Ovary (tissue), 3 donors: ENCODE results near the gene GLT8D1.

ENCODE experiments used
- CTCF ChIP-seq, 3 donors: fragments of 450-650 bp in 2 of 3; fragments of 200-600 bp in 1 of 3; IDR thresholded peaks; one replicate each; pipeline versions ENCODE4 v1.5.1 to v1.8.0; 2016 to 2022; ENCODE audit warnings: antibody characterized with exemption in 3 of 3, mild to moderate bottlenecking in 1 of 3
- EP300 ChIP-seq: sonication (generic); formaldehyde crosslinking; IDR thresholded peaks from one replicate; pipeline ENCODE4 v1.6.1; 2017; ENCODE audit warnings: antibody characterized with exemption
- POLR2A ChIP-seq: fragments of 450-650 bp; IDR thresholded peaks from one replicate; pipeline ENCODE4 v1.6.1; 2017; ENCODE audit warnings: antibody characterized with exemption, mild to moderate bottlenecking, moderate library complexity
- donor health status: DM: no; HTN: no; CAD: no.

GRCh38 chr3:52721730-52722008 lies 16.1 kb upstream of the GLT8D1 start:
- TF ChIP-seq CTCF (IDR thresholded peaks at IDR 0.05) (no peak), POLR2A (no peak), EP300 (no peak)
